ENCODE results near the gene SLC12A8.

SLC12A8 gene

GRCh38 chr3:125137358-125138033 lies 75.1 kb downstream of the SLC12A8 start:
- peak; percentile 83 for DNase-seq (ENCODE audit: low read depth)

GRCh38 chr3:125136966-125137357 lies 75.6 kb downstream of the SLC12A8 start:
- no peak for DNase-seq (ENCODE audit: low read depth)

- DNase-seq (ENCODE audit: low read depth): no peak
Measured at GRCh38 chr3:125136515-125136914, 76.0 kb downstream of the SLC12A8 start.

- no peak for DNase-seq (ENCODE audit: low read depth)
Measured at GRCh38 chr3:125134952-125135351, 77.6 kb downstream of the SLC12A8 start.

- no peak for DNase-seq (ENCODE audit: low read depth)
Measured at GRCh38 chr3:125132815-125133214, 79.7 kb downstream of the SLC12A8 start.

GRCh38 chr3:125129512-125129997 lies 83.0 kb downstream of the SLC12A8 start:
- DNase-seq (ENCODE audit: low read depth): peak; percentile 99

GRCh38 chr3:125128861-125129501 lies 83.6 kb downstream of the SLC12A8 start:
- peak; percentile 93 for DNase-seq (ENCODE audit: low read depth)

- peak; percentile 62 for DNase-seq (ENCODE audit: low read depth)
Measured at GRCh38 chr3:125126323-125126722, 86.2 kb downstream of the SLC12A8 start.

GRCh38 chr3:125125821-125126245 lies 86.7 kb downstream of the SLC12A8 start:
- DNase-seq (ENCODE audit: low read depth): peak; percentile 100

GRCh38 chr3:125123451-125124305 lies 88.9 kb downstream of the SLC12A8 start:
- DNase-seq (ENCODE audit: low read depth): peak; percentile 98

- peak; percentile 61 for DNase-seq (ENCODE audit: low read depth)
Measured at GRCh38 chr3:125121246-125122010, 91.1 kb downstream of the SLC12A8 start.

- no peak for DNase-seq (ENCODE audit: low read depth)
Measured at GRCh38 chr3:125120379-125121122, 92.0 kb downstream of the SLC12A8 start.

DNA sequence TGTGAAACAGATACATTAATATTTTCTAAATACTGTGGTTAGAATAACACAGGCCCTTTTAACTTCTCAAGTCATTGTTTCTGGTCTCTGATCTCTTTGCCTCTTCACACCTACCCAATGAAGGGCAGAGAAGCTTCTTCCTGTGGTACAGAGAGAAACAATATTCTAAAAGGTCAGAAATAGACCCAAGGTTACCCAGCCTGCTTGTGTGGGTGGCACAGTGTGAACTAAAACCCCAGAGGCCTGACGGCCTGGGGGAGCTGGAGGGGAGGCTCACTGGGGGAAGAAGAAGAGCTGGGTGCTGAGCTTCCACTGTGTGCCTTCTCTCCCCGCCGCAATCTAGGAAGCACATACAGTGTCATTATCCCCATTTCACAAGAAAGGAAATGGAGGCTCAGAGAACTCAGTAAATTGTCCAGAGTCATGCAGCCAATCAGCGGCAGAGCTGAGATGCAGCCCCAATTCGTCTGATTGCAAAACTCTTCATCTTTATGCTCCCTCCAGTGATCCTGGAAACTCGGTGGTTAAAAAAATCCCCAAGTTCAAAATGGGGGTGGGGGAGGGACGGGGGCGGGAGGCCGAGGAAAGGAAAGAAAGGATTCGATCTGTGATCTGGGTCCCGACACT lies 92.7 kb downstream of the SLC12A8 start:
- peak; percentile 54 for DNase-seq (ENCODE audit: low read depth)

- no peak for DNase-seq (ENCODE audit: low read depth)
Measured at GRCh38 chr3:125118600-125118999, 93.9 kb downstream of the SLC12A8 start.

DNA sequence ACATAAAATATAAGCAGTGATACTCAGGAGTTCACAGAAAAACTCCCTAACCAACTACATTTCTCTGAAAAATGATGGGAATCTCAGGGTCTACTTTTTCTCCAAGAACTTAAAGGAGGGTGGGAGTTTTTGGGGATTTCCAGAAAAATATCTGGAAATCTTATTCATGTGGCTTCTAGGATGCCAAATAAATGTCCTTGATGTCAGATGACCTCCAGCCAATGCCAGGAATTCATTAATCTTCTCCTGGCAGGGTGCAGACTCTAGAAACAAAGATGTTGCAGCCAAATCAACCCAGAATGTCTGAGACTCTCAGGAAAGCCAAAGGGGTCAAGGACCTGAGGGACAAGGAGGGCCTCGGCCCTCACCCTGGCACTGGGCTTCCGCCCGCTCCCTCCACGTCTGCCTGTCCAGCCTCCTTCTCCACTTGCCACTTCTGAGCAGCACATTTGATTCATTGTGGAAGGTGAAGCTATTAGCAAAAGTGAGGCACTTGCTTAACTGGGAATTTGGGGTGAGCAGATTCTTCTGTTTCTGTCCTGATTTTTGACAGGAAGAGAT lies 94.8 kb downstream of the SLC12A8 start:
- DNase-seq (ENCODE audit: low read depth): no peak

GRCh38 chr3:125116311-125117080 lies 96.1 kb downstream of the SLC12A8 start:
- DNase-seq (ENCODE audit: low read depth): peak; percentile 73

DNA sequence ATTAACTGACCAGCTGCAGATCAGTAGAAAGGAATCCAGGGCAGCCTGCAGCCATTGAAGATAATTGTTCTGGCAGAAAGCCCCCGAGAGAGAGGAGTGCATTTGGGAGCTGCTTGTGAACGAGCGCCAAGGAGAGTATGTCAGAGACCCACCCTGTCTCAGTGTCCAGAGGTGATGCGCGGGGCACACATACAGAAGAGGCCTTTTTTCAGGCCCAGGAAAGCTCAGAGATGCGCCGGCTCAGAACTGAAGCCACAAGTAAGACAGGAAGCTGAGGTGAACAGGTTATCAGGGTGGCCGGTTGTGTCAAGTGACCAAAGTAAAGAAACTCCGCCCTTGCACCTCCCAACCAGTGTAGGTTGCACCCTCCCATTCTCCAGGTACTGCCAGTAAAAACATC lies 96.9 kb downstream of the SLC12A8 start:
- no peak for DNase-seq (ENCODE audit: low read depth)

GRCh38 chr3:125112981-125113380 lies 99.6 kb downstream of the SLC12A8 start:
- no peak for DNase-seq (ENCODE audit: low read depth)

DNA sequence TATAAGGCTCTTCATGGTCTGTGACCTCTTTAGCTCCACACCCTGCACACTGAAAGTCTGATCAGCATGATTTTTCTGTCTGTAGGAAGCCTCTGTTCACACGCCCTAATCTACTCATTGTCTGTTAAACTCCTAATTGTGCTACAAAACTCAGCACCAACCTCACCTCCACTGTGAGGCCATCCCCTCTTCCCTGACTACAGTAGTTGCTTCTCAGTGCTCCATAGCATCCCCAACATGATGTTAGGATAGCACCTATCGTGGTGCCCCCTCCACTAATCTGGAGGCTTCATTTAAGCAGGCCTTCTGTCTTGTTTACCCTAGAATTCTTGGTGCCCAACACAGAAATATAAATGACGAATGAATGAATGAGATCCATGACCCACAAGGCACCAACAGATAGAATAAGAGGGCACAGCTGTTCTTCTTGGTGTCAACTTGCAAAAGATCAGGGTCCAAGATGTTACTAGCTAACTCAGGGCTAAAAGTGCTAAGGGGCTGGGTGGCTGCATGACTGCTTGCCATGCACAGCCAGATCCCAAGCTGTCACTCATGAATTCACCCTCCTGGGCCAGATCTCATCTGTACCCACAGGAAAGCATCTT lies 101.6 kb downstream of the SLC12A8 start:
- DNase-seq (ENCODE audit: low read depth): no peak

All from amniotic epithelial cell (primary cell).